ENCODE results near the gene FAT1. TPM values are rescaled to one million over a fixed set of nuclear protein-coding genes. Genes with fewer than 3 reads are reported as not detected.

FAT1 gene
- total and polyA plus RNA-seq, 7 donors: 12.6 to 146 (median 93.1) TPM

- Histone ChIP-seq H3K27ac (no peak overlapping the region), H3K27me3 (no peaks in the 10 kb centered on the region), H3K4me1 (no peaks in the 10 kb centered on the region), H3K36me3 (peaks cover 10 to 70% (median 39%) of the 10 kb centered on the region in 4 donors), H3K4me3 (no peak overlapping the region), H3K9me3 (no peaks in the 10 kb centered on the region)
- intact Hi-C loops (cut with DNase I): no loop called here
- 90 to 93% methylated on average over 8 of the region's 8 CpGs for WGBS, 2 donors
- DNase-seq: no peak
- TF ChIP-seq EP300 (IDR thresholded peaks at IDR 0.05): no peak
- TF ChIP-seq POLR2A (IDR thresholded peaks at IDR 0.05): no peak
- no peak for TF ChIP-seq POLR2AphosphoS5 (IDR thresholded peaks at IDR 0.05)
- TF ChIP-seq CTCF (IDR thresholded peaks at IDR 0.05): no peak
Measured at GRCh38 chr4:186592445-186592844, 131.2 kb downstream of the FAT1 start.

GRCh38 chr4:186591651-186592050 lies 132.0 kb downstream of the FAT1 start:
- no peak for DNase-seq
- no peak overlapping the region for H3K27ac ChIP-seq
- H3K4me1 ChIP-seq: peaks cover 0 to 6% (median 0%) of the 10 kb centered on the region in 4 donors
- TF ChIP-seq POLR2AphosphoS5 (IDR thresholded peaks at IDR 0.05) (no peak), POLR2A (IDR thresholded peaks at IDR 0.05) (no peak), EP300 (IDR thresholded peaks at IDR 0.05) (no peak), CTCF (IDR thresholded peaks at IDR 0.05) (no peak)
- intact Hi-C loops (cut with DNase I): no loop called here
- no peak overlapping the region for H3K4me3 ChIP-seq
- H3K9me3 ChIP-seq: no peaks in the 10 kb centered on the region
- peaks cover 10 to 62% (median 31%) of the 10 kb centered on the region in 4 donors for H3K36me3 ChIP-seq
- H3K27me3 ChIP-seq: no peaks in the 10 kb centered on the region
- WGBS, 2 donors: 88 to 90% methylated on average over 6 of the region's 6 CpGs

GRCh38 chr4:186588503-186588902 lies 135.2 kb downstream of the FAT1 start:
- peaks cover 0 to 6% (median 0%) of the 10 kb centered on the region in 4 donors for H3K4me1 ChIP-seq
- peaks cover 6 to 40% (median 16%) of the 10 kb centered on the region in 4 donors for H3K36me3 ChIP-seq
- no peak for DNase-seq
- no peak overlapping the region for H3K4me3 ChIP-seq
- H3K27me3 ChIP-seq: no peaks in the 10 kb centered on the region
- no peak overlapping the region for H3K27ac ChIP-seq
- intact Hi-C loops (cut with DNase I): loop anchor here (10.0 kb wide), 1 partner anchor 524 kb away; the partner anchor contains the start of gene TLR3
- 96 to 97% methylated on average over 20 of the region's 20 CpGs for WGBS, 2 donors
- no peaks in the 10 kb centered on the region for H3K9me3 ChIP-seq
- no peak for TF ChIP-seq POLR2A (IDR thresholded peaks at IDR 0.05)
- TF ChIP-seq CTCF (IDR thresholded peaks at IDR 0.05): no peak
- TF ChIP-seq POLR2AphosphoS5 (IDR thresholded peaks at IDR 0.05): no peak

DNA sequence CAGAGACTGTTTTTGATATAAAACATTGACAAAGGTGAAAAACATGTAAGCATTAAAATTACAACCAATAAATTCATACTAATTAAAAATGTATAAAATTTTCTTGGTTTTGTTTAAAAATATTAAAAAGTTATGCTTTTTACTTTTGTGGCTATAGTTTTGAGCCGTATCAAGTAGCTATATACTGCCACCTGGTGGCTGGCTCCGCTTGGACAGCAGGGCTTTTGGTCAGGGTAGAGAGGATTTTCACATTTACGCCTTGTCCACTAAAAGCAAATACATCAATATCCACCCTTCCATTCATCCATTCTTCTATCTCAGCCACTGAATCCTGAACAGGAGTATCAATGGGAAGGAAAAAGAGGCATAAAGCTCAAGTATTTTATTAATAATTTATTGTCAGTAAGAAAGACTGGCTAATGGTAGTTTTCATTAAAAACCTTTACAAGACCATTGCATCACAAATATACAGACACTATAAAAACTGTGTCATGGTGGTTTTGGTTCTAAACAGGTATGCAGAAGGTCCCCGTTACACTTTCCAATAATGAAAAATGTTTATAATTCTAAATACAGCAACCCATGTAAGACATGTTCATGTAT lies 136.1 kb downstream of the FAT1 start:
- peaks cover 6 to 30% (median 11%) of the 10 kb centered on the region in 4 donors for H3K36me3 ChIP-seq
- no peaks in the 10 kb centered on the region for H3K27me3 ChIP-seq
- intact Hi-C loops (cut with DNase I): loop anchor here (2.0 to 10.0 kb wide), 3 partner anchors 115 to 523 kb away; partner anchors contain the start of gene TLR3
- H3K4me3 ChIP-seq: no peak overlapping the region
- peaks cover 0 to 6% (median 0%) of the 10 kb centered on the region in 4 donors for H3K4me1 ChIP-seq
- H3K9me3 ChIP-seq: no peaks in the 10 kb centered on the region
- 27 to 37% methylated on average over 4 of the region's 4 CpGs for WGBS, 2 donors
- H3K27ac ChIP-seq: no peak overlapping the region
- DNase-seq: peak; percentile 83
- TF ChIP-seq EP300 (IDR thresholded peaks at IDR 0.05): no peak
- TF ChIP-seq CTCF (IDR thresholded peaks at IDR 0.05): peak; percentile 48 to 87 (median 76)

Data from sigmoid colon (tissue), 7 donors.